Pons (tissue), 1 donor: ENCODE data around the gene EEF1A1.

Experiments
- DNase-seq: peaks from one replicate; pipeline ENCODE4 v3.0.0-alpha.2; 2016; ENCODE audit warnings: low spot score

EEF1A1 gene

DNA sequence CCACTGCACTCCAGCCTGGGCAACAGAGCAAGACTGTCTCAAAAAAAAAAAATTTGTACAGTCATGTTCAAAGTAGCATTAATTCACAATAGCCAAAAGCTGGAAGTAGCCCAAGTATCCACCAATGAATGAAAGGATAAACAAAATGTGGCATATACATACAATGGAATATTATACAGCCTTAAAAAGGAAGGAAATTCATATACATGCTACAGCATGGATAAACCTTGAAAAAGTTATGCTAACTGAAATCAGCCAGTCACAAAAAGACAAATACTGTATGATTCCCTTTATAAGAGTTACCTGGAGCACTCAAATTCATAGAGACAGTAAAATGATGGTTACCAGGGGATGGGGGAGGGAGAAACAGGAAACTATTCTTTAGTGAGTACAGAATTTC lies 15.7 kb downstream of the EEF1A1 start:
- DNase-seq = no peak

DNA sequence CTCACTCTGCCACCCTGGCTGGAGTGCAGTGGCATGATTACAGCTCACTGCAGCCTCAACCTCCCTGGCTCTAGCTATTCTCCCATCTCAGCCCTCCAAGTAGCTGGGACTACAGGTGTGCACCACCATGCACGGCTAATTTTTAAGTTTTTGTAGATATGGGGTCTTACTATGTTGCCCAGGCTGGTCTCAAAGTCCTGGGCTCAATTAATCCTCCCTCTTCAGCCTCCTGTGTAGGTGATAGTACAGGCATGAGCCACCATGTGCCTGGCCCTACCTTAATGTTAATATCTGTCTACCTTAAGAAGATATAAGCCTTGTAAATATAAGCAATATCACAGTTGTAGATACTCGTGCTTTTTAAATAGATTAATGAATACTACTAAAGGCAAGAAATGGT lies 16.7 kb downstream of the EEF1A1 start:
- no peak for DNase-seq

DNA sequence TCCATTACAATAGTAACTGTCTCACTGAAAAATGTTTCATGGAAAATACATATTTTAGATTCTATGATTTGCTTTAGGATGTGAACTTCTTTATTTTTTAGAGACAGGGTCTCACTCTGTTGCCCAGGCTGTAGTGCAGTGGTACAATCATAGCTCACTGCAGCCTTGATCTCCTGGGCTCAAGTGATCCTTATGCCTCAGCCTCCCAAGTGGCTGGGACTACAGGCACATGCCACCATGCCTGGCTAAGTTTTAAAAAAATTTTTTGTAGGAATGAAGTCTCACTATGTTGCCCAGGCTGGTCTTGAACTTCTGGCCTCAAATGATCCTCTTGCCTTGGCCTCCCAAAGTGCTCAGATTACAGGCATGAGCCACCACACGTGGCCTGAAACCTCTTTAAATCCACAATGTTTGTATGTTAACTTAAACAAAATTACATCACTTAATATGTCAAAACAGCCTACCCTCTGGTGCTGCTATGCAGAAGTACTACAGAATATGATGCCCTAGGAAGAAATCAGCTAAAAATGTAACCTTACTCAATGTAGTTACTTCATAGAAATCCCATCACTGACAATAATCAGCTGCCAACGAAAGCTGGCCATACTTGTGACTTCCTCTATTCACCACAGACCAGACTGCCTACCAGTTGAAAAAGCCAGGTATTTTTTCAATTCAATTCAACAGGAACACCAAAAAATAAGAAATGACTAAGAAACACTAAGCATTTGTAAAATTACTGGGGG lies 17.6 kb downstream of the EEF1A1 start:
- DNase-seq = no peak

DNA sequence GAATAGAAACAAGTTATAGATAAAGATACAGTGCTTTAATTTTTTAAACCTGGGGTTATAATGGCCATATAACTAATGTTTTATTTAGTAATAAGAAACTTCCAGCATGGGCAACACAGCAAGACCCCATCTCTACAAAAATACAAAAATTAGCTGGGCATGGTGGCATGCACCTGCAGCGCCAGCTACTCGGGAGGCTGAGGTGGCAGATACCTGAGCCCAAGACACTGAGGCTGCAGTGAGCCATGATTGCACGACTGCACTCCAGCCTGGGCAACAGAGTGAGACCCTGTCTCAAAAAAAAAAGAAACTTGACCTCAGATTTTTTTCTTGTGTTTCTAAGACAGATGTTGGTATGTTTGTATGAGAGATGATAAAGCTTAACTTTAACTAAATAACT lies 22.9 kb downstream of the EEF1A1 start:
- no peak for DNase-seq

DNA sequence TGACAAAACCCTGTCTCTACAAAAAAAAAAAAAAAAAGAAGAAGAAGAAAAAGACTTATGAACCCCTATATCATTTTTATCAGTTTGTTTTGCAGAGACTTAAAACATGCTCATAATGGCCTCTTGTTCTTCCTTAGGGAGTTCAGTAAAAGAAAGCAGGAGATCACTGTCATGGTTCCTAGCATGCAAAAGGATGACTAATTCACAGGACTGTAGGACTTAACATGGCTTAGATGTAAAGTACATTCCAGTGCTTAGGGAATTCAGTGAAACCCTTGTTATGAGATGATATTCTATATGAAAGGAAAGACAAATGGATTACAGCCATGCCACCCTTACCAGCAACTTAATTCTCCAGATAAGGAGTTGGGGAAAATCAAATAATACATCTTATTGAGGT lies 29.5 kb downstream of the EEF1A1 start:
- no peak for DNase-seq

DNA sequence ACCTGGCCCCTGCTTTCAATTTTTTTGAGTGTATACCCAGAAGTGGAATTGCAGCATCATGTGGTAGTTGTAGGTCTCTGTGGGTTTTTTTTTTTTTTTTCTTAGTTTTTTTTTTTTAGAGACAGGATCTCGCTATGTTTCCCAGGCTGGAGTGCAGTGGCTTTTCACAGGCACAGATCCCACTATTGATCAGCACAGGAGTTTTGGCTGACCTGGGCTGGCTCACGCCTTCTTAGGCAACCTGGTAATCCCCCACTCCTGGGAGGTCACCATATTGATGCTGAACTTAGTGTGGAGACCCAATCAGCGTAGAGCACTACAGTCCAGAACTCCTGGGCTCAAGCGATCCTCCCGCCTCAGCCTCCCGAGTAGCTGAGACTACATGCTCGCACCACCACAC lies 33.4 kb downstream of the EEF1A1 start:
- DNase-seq = no peak

DNA sequence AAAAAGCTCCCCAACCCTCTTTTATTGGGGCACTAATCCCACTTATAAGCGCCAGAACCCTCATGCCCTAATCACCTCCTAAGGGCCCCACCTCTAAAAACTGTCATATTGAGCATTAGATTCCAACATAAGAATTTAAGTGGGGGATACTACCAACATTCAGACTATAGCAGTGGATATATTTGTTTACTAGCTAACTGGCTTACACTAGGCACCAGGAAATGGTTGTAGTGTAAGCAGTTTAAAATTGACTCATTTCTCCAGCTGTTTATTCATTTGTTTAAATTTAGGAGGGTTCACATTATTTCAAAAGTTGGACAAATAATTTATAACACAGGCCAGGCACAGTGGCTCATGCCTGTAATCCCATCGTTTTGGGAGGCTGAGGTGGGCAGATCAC lies 36.4 kb downstream of the EEF1A1 start:
- DNase-seq = no peak

DNA sequence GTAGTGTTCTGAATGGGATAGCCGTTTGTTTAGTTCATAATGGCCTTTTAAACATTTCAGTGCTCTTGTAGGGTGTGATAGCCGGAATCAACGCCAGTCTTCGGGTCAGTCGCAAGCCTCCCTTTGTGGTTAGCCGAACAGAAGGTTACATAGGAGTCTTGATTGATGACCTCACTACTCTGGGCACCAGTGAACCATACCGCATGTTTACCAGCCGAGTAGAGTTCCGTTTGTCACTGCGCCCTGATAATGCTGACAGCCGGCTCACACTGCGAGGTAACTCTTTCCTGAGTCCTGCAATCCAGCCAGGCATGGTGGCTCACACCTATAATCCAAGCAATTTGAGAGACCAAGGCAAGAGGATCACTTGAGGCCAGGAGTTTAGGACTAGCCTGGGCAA lies 38.9 kb downstream of the EEF1A1 start:
- no peak for DNase-seq

DNA sequence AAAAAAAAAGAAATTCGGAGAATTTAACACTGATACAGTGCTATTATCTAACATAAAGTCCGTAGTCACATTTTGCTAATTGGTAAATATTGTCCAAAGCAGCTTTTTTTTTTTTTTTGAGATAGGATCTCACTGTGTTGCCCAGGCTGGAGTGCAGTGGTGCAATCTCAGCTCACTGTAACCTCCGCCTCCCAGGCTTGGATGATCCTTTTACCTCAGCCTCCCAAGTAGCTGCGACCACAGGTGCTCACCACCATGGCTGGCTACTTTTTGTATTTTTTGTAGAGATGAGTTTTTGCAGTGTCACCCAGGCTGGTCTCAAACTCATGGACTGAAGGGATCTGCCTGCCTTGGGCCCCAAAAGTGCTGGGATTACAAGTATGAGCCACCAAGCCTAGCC lies 43.4 kb downstream of the EEF1A1 start:
- DNase-seq = no peak

DNA sequence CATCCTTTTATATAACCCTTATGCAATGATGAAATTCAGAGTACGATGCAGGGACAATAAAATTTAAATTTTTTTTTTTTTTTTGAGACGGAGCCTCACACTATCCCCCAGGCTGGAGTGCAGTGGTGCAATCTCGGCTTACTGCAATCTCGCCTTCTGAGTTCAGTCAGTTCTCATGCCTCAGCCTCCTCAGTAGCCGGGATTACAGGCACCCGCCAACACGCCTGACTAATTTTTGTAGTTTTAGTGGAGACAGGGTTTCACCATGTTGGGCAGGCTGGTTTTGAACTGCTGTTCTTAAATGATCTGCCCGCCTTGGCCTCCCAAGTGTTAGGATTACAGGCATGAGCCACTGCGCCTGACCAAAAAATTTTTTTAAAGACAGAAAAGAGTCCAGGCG lies 44.1 kb downstream of the EEF1A1 start:
- DNase-seq = no peak

DNA sequence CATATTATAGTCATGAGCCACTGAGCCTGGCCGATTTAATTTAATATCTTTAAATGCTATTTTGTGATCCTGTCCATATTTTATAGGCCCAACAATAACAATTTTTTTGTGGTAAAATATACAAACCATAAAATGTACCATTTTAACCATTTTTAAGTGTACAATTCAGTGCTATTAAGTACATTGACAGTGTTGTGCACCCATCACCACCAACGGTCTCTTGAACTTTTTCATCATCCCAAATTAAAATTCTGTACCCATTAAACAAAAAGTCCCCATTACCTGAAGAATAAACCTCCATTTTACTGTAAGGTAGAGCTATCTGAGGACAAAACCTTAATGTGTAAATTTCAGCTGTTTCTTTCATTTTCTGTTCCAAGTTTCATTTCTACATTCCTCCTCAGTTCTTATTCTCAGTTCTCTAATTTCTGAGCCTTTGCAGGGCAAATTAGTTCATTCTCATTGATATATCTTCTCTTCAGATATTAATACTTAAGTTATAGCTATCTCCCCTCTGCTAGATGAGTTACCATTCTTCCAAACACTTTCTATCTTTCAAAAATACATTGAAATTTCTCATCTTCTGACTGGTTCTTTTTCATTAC lies 49.0 kb downstream of the EEF1A1 start:
- DNase-seq = peak; percentile 28
